HG02973 (cell line): Measurements from ENCODE around the gene GMPR2.
"Not testable (repeated sequence)": the region's sequence is repeated elsewhere in the genome, so short reads cannot be mapped to it uniquely, and the experiment has no call there.

Experiments
- ATAC-seq: cut with Tn5 transposase; IDR thresholded peaks from one replicate; pipeline ENCODE4 v1.9.1; 2021; ENCODE audit warnings: moderate library complexity; ENCODE audit not compliant: unreplicated experiment

GMPR2 gene

GRCh38 chr14:24226473-24226872 is 6.3 kb upstream of the GMPR2 start:
- ATAC-seq, result no peak

GRCh38 chr14:24228902-24229301 is 3.8 kb upstream of the GMPR2 start:
- no peak for ATAC-seq

GRCh38 chr14:24231263-24232120 is 1.2 kb upstream of the GMPR2 start:
- no peak for ATAC-seq

- peak; percentile 62 for ATAC-seq
Observed at GRCh38 chr14:24232121-24232644, 546 bp upstream of the GMPR2 start, which contains the start of gene NEDD8. Gene NEDD8 (minus strand): TSS chr14:24232367. CDS start chr14:24232267, 100 bp downstream.

- no peak for ATAC-seq
Observed at GRCh38 chr14:24233538-24233866, 773 bp downstream of the GMPR2 start.

- no peak for ATAC-seq
Observed at GRCh38 chr14:24234095-24235005, 1.6 kb downstream of the GMPR2 start.

GRCh38 chr14:24235804-24236688 is 3.3 kb downstream of the GMPR2 start:
- no peak for ATAC-seq

- ATAC-seq, result no peak
Observed at GRCh38 chr14:24236689-24237462, 4.1 kb downstream of the GMPR2 start.

- ATAC-seq, result no peak
Observed at GRCh38 chr14:24237463-24237955, 4.8 kb downstream of the GMPR2 start.

GRCh38 chr14:24238123-24238522 is 5.4 kb downstream of the GMPR2 start:
- ATAC-seq, result no peak

GRCh38 chr14:24238527-24239037 is 5.9 kb downstream of the GMPR2 start:
- no peak for ATAC-seq

GRCh38 chr14:24240110-24240918 is 7.6 kb downstream of the GMPR2 start:
- no peak for ATAC-seq

- peak; percentile 73 for ATAC-seq
Observed at GRCh38 chr14:24241829-24242443, 9.2 kb downstream of the GMPR2 start.

GRCh38 chr14:24243336-24243836 is 10.7 kb downstream of the GMPR2 start:
- no peak for ATAC-seq

- ATAC-seq, result not testable (repeated sequence)
Observed at GRCh38 chr14:24245350-24245749, 12.6 kb downstream of the GMPR2 start.

- no peak for ATAC-seq
Observed at GRCh38 chr14:24246765-24247212, 14.1 kb downstream of the GMPR2 start.

- ATAC-seq, result no peak
Observed at GRCh38 chr14:24247422-24247821, 14.7 kb downstream of the GMPR2 start.
